HCT116 (cell line): ENCODE data around the gene TGM1. TPM values are rescaled to one million over a fixed set of nuclear protein-coding genes. Genes with fewer than 3 reads are reported as not detected.
"Not testable (repeated sequence)": the region's sequence is repeated elsewhere in the genome, so short reads cannot be mapped to it uniquely, and the experiment has no call there.

ENCODE experiments used
- ATAC-seq: fragments of 200-7000 bp; cut with Tn5 transposase; 2 replicates; pipeline ENCODE4 v1.9.1; 2020; ENCODE audit warnings: mild to moderate bottlenecking, moderate library complexity
- BruUV-seq: library from RNA; stranded (reverse); fragments of 400-500 nt; replicated peaks from 2 replicates; lab custom pipeline; 2021; lab: Mats Ljungman, UMichigan
- CTCF ChIA-PET: fragments of 300-600 bp; sonication (Branson Sonifier 250); formaldehyde crosslinking; loops from one replicate; lab custom pipeline; 2021; ENCODE audit warnings: antibody characterized with exemption; lab: Charles Lee
- POLR2A ChIA-PET: fragments of 300-600, 350-600 bp; sonication (Branson Sonifier 250); formaldehyde crosslinking; loops from one replicate; lab custom pipeline; 2021; ENCODE audit warnings: antibody characterized with exemption; lab: Charles Lee
- RAD21 ChIA-PET, 2 experiments: fragments of 300-600 bp; sonication (Branson Sonifier 250); formaldehyde crosslinking; loops; one replicate each; lab custom pipeline; 2023; ENCODE audit warnings: low total read pairs in 2 of 2; ENCODE audit not compliant: uncharacterized antibody in 2 of 2, unreplicated experiment in 2 of 2, low non-redundant PET in 1 of 2; lab: Charles Lee
- DNase-seq: peaks from one replicate; pipeline ENCODE4 v3.0.0-alpha.2; 2010; ENCODE audit warnings: low read depth, low spot score
- H2AFZ ChIP-seq: fragments of 200-600 bp; shearing (Covaris generic), sonication (generic); 2 replicates; pipeline ENCODE4 v1.6.1; 2017; ENCODE audit warnings: low read depth, mixed run types, mixed read lengths, antibody characterized with exemption, low read length; ENCODE audit not compliant: poor library complexity, severe bottlenecking
- H3K27ac ChIP-seq: 2 replicates; pipeline ENCODE4 v1.5.1; 2012; ENCODE audit warnings: low read depth, low read length
- H3K27me3 ChIP-seq: fragments of 200-600 bp; sonication (generic); 2 replicates; pipeline ENCODE4 v1.6.1; 2016; ENCODE audit warnings: mixed run types, low read length, mixed read lengths; ENCODE audit not compliant: insufficient read depth
- H3K36me3 ChIP-seq, 2 experiments: fragments of 200-500 bp in 1 of 2; fragments of 200-600 bp in 1 of 2; sonication (Bioruptor generic) in 1 of 2; sonication (generic) in 1 of 2; 2 replicates each; pipeline versions ENCODE4 v1.5.1 to v1.6.1; 2014 to 2016; ENCODE audit warnings: low read length in 2 of 2, inconsistent platforms in 1 of 2, mixed read lengths in 1 of 2, mixed run types in 1 of 2; ENCODE audit not compliant: insufficient read depth in 2 of 2, control insufficient read depth in 1 of 2
- H3K4me1 ChIP-seq, 2 experiments: fragments of 200-600 bp in 1 of 2; sonication (generic) in 1 of 2; 2 replicates each; pipeline versions ENCODE4 v1.5.1 to v1.6.1; 2012 to 2017; ENCODE audit warnings: low read length in 2 of 2, inconsistent platforms in 1 of 2, mild to moderate bottlenecking in 1 of 2, mixed read lengths in 1 of 2, mixed run types in 1 of 2, moderate library complexity in 1 of 2; ENCODE audit not compliant: insufficient read depth in 2 of 2, control insufficient read depth in 1 of 2
- H3K4me2 ChIP-seq: fragments of 200-600 bp; sonication (generic); 2 replicates; pipeline ENCODE4 v1.6.1; 2017; ENCODE audit warnings: mixed run types, low read length, mixed read lengths
- H3K4me3 ChIP-seq, 2 experiments: fragments of 200-600 bp in 1 of 2; sonication (generic) in 1 of 2; replicated peaks in 1 of 2; 2 replicates each; pipeline ENCODE4 v1.5.1; 2011 to 2016; ENCODE audit warnings: low read length in 2 of 2, control low read depth in 1 of 2, low read depth in 1 of 2, mild to moderate bottlenecking in 1 of 2, mixed read lengths in 1 of 2, mixed run types in 1 of 2
- H3K79me2 ChIP-seq: fragments of 200-600 bp; sonication (generic); 2 replicates; pipeline ENCODE4 v1.6.1; 2017; ENCODE audit warnings: mild to moderate bottlenecking, mixed run types, low read length, moderate library complexity, mixed read lengths; ENCODE audit not compliant: insufficient read depth
- H3K9ac ChIP-seq: fragments of 200-600 bp; sonication (generic); 2 replicates; pipeline ENCODE4 v1.6.1; 2016; ENCODE audit warnings: low read length, mixed read lengths
- H3K9me2 ChIP-seq: fragments of 200-600 bp; sonication (generic), shearing (Covaris generic); 2 replicates; pipeline ENCODE4 v1.6.1; 2017; ENCODE audit warnings: mixed run types, mild to moderate bottlenecking, moderate library complexity; ENCODE audit not compliant: insufficient read depth
- H3K9me3 ChIP-seq, 2 experiments: fragments of 200-500 bp in 1 of 2; fragments of 200-600 bp in 1 of 2; sonication (Bioruptor generic) in 1 of 2; sonication (generic) in 1 of 2; 2 replicates each; pipeline ENCODE4 v1.6.1; 2014 to 2017; ENCODE audit warnings: low read length in 2 of 2, mixed read lengths in 2 of 2, inconsistent platforms in 1 of 2, low read depth in 1 of 2, mild to moderate bottlenecking in 1 of 2, mixed run types in 1 of 2, moderate library complexity in 1 of 2; ENCODE audit not compliant: control insufficient read depth in 1 of 2, insufficient read depth in 1 of 2
- H4K20me1 ChIP-seq: fragments of 200-600 bp; sonication (generic), shearing (Covaris generic); 2 replicates; pipeline ENCODE4 v1.6.1; 2017; ENCODE audit warnings: mixed run types, mild to moderate bottlenecking, moderate library complexity; ENCODE audit not compliant: insufficient read depth
- ATF3 ChIP-seq: IDR thresholded peaks from 2 replicates; pipeline ENCODE4 v1.6.1; 2012
- CBX3 ChIP-seq: IDR thresholded peaks from 2 replicates; pipeline ENCODE4 v1.6.1; 2012; ENCODE audit warnings: low read depth
- CEBPB ChIP-seq: IDR thresholded peaks from 2 replicates; pipeline ENCODE4 v1.6.1; 2012; ENCODE audit warnings: low read depth
- EGR1 ChIP-seq: IDR thresholded peaks from 2 replicates; pipeline ENCODE4 v1.6.1; 2012; ENCODE audit warnings: low read depth
- ELF1 ChIP-seq: IDR thresholded peaks from 2 replicates; pipeline ENCODE4 v1.6.1; 2012; ENCODE audit warnings: low read depth, borderline replicate concordance
- FOSL1 ChIP-seq: IDR thresholded peaks from 2 replicates; pipeline ENCODE4 v1.6.1; 2012; ENCODE audit warnings: low read depth
- POLR2A ChIP-seq: IDR thresholded peaks from 2 replicates; pipeline ENCODE4 v1.7.0; 2011; ENCODE audit warnings: borderline replicate concordance; ENCODE audit not compliant: insufficient read depth, insufficient read length; ENCODE audit errors: extremely low read depth
- POLR2AphosphoS5 ChIP-seq: IDR thresholded peaks from 2 replicates; pipeline ENCODE4 v1.6.1; 2011; ENCODE audit warnings: mild to moderate bottlenecking, low read depth, low read length, moderate library complexity
- RAD21 ChIP-seq: IDR thresholded peaks from 2 replicates; pipeline ENCODE4 v1.6.1; 2012; ENCODE audit warnings: low read depth, mild to moderate bottlenecking
- REST ChIP-seq: IDR thresholded peaks from 2 replicates; pipeline ENCODE4 v1.6.1; 2012; ENCODE audit warnings: low read depth
- SIN3A ChIP-seq: IDR thresholded peaks from 2 replicates; pipeline ENCODE4 v1.6.1; 2012; ENCODE audit warnings: low read depth
- SRF ChIP-seq: IDR thresholded peaks from 2 replicates; pipeline ENCODE4 v1.6.1; 2012; ENCODE audit warnings: low read depth
- TCF7L2 ChIP-seq: IDR thresholded peaks from 2 replicates; pipeline ENCODE4 v1.7.0; 2011; ENCODE audit warnings: borderline replicate concordance, inconsistent platforms; ENCODE audit not compliant: insufficient read depth, insufficient read length; ENCODE audit errors: extremely low read depth
- intact Hi-C: fragments of 100-400 bp; cut with micrococcal nuclease; formaldehyde crosslinking; loops from 2 replicates; pipeline ENCODE4 v1.10.0; 2022
- total RNA-seq: library from RNA; stranded (reverse); gene quantifications from one replicate; pipeline ENCODE4 v1.2.1, GENCODE V29; 2021; ENCODE audit not compliant: unreplicated experiment
- TF ChIP-seq, protein P1 (sequence below), 3 experiments: fragments of 200-600 bp in 1 of 3; sonication (generic) in 1 of 3; IDR thresholded peaks in 2 of 3; conservative IDR thresholded peaks in 1 of 3; 2 replicates each; pipeline ENCODE4 v1.5.1; 2012 to 2017; ENCODE audit warnings: low read depth in 2 of 3, low read length in 2 of 3, antibody characterized with exemption in 1 of 3, borderline replicate concordance in 1 of 3, control low read depth in 1 of 3, mild to moderate bottlenecking in 1 of 3, mixed read lengths in 1 of 3, mixed run types in 1 of 3, moderate library complexity in 1 of 3; ENCODE audit not compliant: insufficient read depth in 1 of 3

Gene TGM1
- total RNA-seq, 1 experiment from 2014 or later: 5.6 TPM

DNA sequence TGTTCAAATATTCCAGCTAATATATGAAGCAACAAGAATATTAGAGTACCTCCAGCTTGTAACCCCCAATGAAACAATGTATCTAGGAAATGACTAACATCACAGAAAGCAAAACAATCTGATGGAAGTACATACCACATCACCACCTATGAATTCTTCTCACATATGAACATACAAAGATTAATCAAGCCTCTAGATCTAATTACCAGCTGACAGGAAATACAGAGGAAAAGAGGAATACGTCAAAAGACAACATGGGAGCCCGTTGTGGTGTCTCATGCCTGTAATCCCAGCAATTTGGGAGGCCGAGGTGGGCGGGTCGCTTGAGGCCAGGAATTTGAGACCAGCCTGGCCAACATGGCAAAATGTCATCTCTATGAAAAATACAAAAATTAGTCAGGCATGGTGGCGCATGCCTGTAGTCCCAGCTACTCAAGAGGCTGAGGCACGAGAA lies 38.3 kb downstream of the TGM1 start (continued):
- TF ChIP-seq ATF3: no peak
- no peak for TF ChIP-seq CBX3

GRCh38 chr14:24222987-24223386 lies 40.0 kb downstream of the TGM1 start:
- H3K27ac ChIP-seq, H3K9ac ChIP-seq, H3K9me3 ChIP-seq, H4K20me1 ChIP-seq, H3K27me3 ChIP-seq, H3K4me1 ChIP-seq, H3K4me2 ChIP-seq, H2AFZ ChIP-seq, RAD21 ChIA-PET, H3K4me3 ChIP-seq, H3K36me3 ChIP-seq, intact Hi-C loops, ATAC-seq, H3K9me2 ChIP-seq, BruUV-seq, CTCF ChIA-PET, POLR2A ChIA-PET, DNase-seq: not testable (repeated sequence)
- peaks cover 88% of the 10 kb centered on the region for H3K79me2 ChIP-seq

DNA sequence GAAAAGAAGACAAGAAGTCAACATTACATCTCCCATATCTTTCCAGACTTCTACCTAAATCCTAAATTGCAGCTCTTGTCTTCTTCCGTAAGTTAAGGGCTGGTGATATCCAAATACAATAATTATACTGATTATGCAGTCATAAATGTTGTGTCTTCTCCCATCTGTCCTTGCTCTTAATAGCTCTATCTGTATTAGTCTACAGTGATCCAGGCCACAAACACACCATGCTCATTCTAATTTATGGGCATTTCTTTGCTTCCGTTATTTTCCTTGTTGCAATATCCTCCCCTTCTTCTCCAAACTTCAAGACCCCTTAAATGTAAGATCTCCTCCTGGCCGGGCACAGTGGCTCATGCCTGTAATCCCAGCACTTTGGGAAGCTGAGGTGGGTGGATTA lies 43.5 kb downstream of the TGM1 start:
- BruUV-seq: no TSS peak
- ChIA-PET RAD21 (interaction anchor here in 1 of 2 experiments (0.7 kb wide), 1 partner anchor 29 kb away, joined by 7 read pairs; no protein-coding TSS in a partner anchor), CTCF (interaction anchor here (0.7 to 0.8 kb wide), 3 partner anchors 89 to 1810 kb away, joined by 3 to 4 read pairs (median 3); no protein-coding TSS in a partner anchor), POLR2A (no interaction called here)
- no peak overlapping the region for H3K27ac ChIP-seq
- peaks cover 0 to 2% of the 10 kb centered on the region in 2 experiments; a peak in 1 of 4 replicates for H3K36me3 ChIP-seq
- no peaks in the 10 kb centered on the region for H3K27me3 ChIP-seq
- H3K9ac ChIP-seq: no peak overlapping the region
- H4K20me1 ChIP-seq: no peaks in the 10 kb centered on the region
- H2AFZ ChIP-seq: no peak overlapping the region
- DNase-seq (no peak), ATAC-seq (no peak)
- H3K79me2 ChIP-seq: peaks cover 54% of the 10 kb centered on the region
- peaks cover 13 to 14% of the 10 kb centered on the region in 2 experiments for H3K4me1 ChIP-seq
- H3K9me3 ChIP-seq: no peaks in the 10 kb centered on the region
- no peak overlapping the region for H3K4me3 ChIP-seq
- H3K9me2 ChIP-seq: no peaks in the 10 kb centered on the region
- intact Hi-C loops: loop anchor here (10.0 kb wide), 1 partner anchor 215 kb away; no protein-coding TSS in a partner anchor
- no peak overlapping the region for H3K4me2 ChIP-seq
- TF ChIP-seq ELF1: no peak
- TF ChIP-seq FOSL1: no peak
- no peak for TF ChIP-seq CEBPB
- no peak for TF ChIP-seq TCF7L2
- TF ChIP-seq REST: no peak
- no peak for TF ChIP-seq EGR1
- TF ChIP-seq, protein P1, sequence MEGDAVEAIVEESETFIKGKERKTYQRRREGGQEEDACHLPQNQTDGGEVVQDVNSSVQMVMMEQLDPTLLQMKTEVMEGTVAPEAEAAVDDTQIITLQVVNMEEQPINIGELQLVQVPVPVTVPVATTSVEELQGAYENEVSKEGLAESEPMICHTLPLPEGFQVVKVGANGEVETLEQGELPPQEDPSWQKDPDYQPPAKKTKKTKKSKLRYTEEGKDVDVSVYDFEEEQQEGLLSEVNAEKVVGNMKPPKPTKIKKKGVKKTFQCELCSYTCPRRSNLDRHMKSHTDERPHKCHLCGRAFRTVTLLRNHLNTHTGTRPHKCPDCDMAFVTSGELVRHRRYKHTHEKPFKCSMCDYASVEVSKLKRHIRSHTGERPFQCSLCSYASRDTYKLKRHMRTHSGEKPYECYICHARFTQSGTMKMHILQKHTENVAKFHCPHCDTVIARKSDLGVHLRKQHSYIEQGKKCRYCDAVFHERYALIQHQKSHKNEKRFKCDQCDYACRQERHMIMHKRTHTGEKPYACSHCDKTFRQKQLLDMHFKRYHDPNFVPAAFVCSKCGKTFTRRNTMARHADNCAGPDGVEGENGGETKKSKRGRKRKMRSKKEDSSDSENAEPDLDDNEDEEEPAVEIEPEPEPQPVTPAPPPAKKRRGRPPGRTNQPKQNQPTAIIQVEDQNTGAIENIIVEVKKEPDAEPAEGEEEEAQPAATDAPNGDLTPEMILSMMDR (IDR thresholded peaks at IDR 0.05 in 2 of 3, conservative IDR thresholded peaks at IDR 0.05 in 1 of 3; ENCODE audit: borderline replicate concordance in 1 of 3, insufficient read depth in 1 of 3, low read depth in 2 of 3, low read length in 2 of 3): no peak
- no peak for TF ChIP-seq RAD21
- TF ChIP-seq SIN3A: no peak
- no peak for TF ChIP-seq POLR2AphosphoS5
- no peak for TF ChIP-seq SRF
- no peak for TF ChIP-seq POLR2A
